Measurements from ENCODE around the gene NME7.

NME7 gene

GRCh38 chr1:169109561-169110134 lies 257.9 kb downstream of the NME7 start:
- ATAC-seq (no peak), DNase-seq (no peak)
- peak overlapping the region; percentile 14 to 20 for H3K4me3 Mint-ChIP-seq
- H3K9me3 Mint-ChIP-seq: no peaks in the 10 kb centered on the region
- H3K4me1 Mint-ChIP-seq: peaks cover 58% of the 10 kb centered on the region
- H3K27ac Mint-ChIP-seq: peak overlapping the region in 1 of 2 donors; percentile 58
- peaks cover 20% of the 10 kb centered on the region for H3K27me3 Mint-ChIP-seq

GRCh38 chr1:169108863-169109560 lies 258.6 kb downstream of the NME7 start:
- DNase-seq (no peak), ATAC-seq (no peak)
- Mint-ChIP-seq H3K9me3 (no peaks in the 10 kb centered on the region), H3K27me3 (peaks cover 20% of the 10 kb centered on the region), H3K4me1 (peaks cover 60% of the 10 kb centered on the region), H3K4me3 (no peak overlapping the region), H3K27ac (peak overlapping the region in 1 of 2 donors; percentile 58)

GRCh38 chr1:169108223-169108622 lies 259.4 kb downstream of the NME7 start:
- H3K4me1 Mint-ChIP-seq: peaks cover 60% of the 10 kb centered on the region
- H3K27ac Mint-ChIP-seq: no peak overlapping the region

GRCh38 chr1:169107603-169108208 lies 259.9 kb downstream of the NME7 start:
- Mint-ChIP-seq H3K27ac (no peak overlapping the region), H3K27me3 (peaks cover 20% of the 10 kb centered on the region), H3K4me3 (peak overlapping the region; percentile 88 to 94), H3K4me1 (peaks cover 60% of the 10 kb centered on the region), H3K9me3 (no peaks in the 10 kb centered on the region)
- no peak for ATAC-seq
- peak in 1 of 2 donors; percentile 21 for DNase-seq

More at GRCh38 chr1:169108223-169108622, 259.4 kb downstream of the NME7 start:
- ATAC-seq (no peak), DNase-seq (no peak)
- Mint-ChIP-seq H3K9me3 (no peaks in the 10 kb centered on the region), H3K27me3 (peaks cover 20% of the 10 kb centered on the region), H3K4me3 (peak overlapping the region; percentile 88 to 94)

GRCh38 chr1:169106921-169107602 lies 260.5 kb downstream of the NME7 start:
- ATAC-seq (peak; percentile 18), DNase-seq (peak in 1 of 2 donors; percentile 28)
- Mint-ChIP-seq H3K27ac (no peak overlapping the region), H3K27me3 (peaks cover 20% of the 10 kb centered on the region), H3K4me1 (peaks cover 60% of the 10 kb centered on the region), H3K4me3 (peak overlapping the region; percentile 88 to 94), H3K9me3 (no peaks in the 10 kb centered on the region)

GRCh38 chr1:169106095-169106920 lies 261.3 kb downstream of the NME7 start, which contains the start of gene ATP1B1:
TSS of gene ATP1B1 (plus strand) at chr1:169106690. CDS start at chr1:169106830, 140 bp downstream.
- H3K9me3 Mint-ChIP-seq: no peaks in the 10 kb centered on the region
- H3K4me1 Mint-ChIP-seq: peaks cover 60% of the 10 kb centered on the region
- H3K27ac Mint-ChIP-seq: peak within 1 kb of the TSS; percentile 58 to 85
- H3K4me3 Mint-ChIP-seq: peak within 1 kb of the TSS; percentile 88 to 94
- ATAC-seq (peak; percentile 91), DNase-seq (peak; percentile 80 to 88)
- peaks cover 20% of the 10 kb centered on the region for H3K27me3 Mint-ChIP-seq

- peak overlapping the region; percentile 88 to 94 for H3K4me3 Mint-ChIP-seq
- ATAC-seq (peak; percentile 10), DNase-seq (no peak)
- peaks cover 19% of the 10 kb centered on the region for H3K27me3 Mint-ChIP-seq
- H3K4me1 Mint-ChIP-seq: peaks cover 52% of the 10 kb centered on the region
- H3K9me3 Mint-ChIP-seq: no peaks in the 10 kb centered on the region
- peak overlapping the region in 1 of 2 donors; percentile 58 for H3K27ac Mint-ChIP-seq
Observed at GRCh38 chr1:169105434-169106094, 262.0 kb downstream of the NME7 start.

GRCh38 chr1:169105087-169105433 lies 262.5 kb downstream of the NME7 start:
- peak overlapping the region; percentile 79 to 94 for H3K4me3 Mint-ChIP-seq
- H3K9me3 Mint-ChIP-seq: no peaks in the 10 kb centered on the region
- H3K27ac Mint-ChIP-seq: no peak overlapping the region
- DNase-seq: no peak
- peaks cover 47% of the 10 kb centered on the region for H3K4me1 Mint-ChIP-seq
- H3K27me3 Mint-ChIP-seq: peaks cover 14% of the 10 kb centered on the region
- no peak for ATAC-seq

- Mint-ChIP-seq H3K4me1 (peaks cover 31% of the 10 kb centered on the region), H3K27ac (no peak overlapping the region), H3K9me3 (no peaks in the 10 kb centered on the region), H3K4me3 (no peak overlapping the region), H3K27me3 (peaks cover 7% of the 10 kb centered on the region)
- ATAC-seq: no peak
- no peak for DNase-seq
Observed at GRCh38 chr1:169103480-169103893, 264.1 kb downstream of the NME7 start.

- Mint-ChIP-seq H3K27me3 (peaks cover 7% of the 10 kb centered on the region), H3K4me1 (peaks cover 27% of the 10 kb centered on the region), H3K9me3 (no peaks in the 10 kb centered on the region), H3K27ac (no peak overlapping the region), H3K4me3 (no peak overlapping the region)
- ATAC-seq: no peak
- no peak for DNase-seq
Observed at GRCh38 chr1:169103002-169103401, 264.6 kb downstream of the NME7 start.

GRCh38 chr1:169102567-169102966 lies 265.0 kb downstream of the NME7 start:
- H3K27ac Mint-ChIP-seq: no peak overlapping the region
- peaks cover 22% of the 10 kb centered on the region for H3K4me1 Mint-ChIP-seq
- peaks cover 7% of the 10 kb centered on the region for H3K27me3 Mint-ChIP-seq
- H3K4me3 Mint-ChIP-seq: no peak overlapping the region
- no peak for DNase-seq
- H3K9me3 Mint-ChIP-seq: no peaks in the 10 kb centered on the region
- ATAC-seq: no peak

- Mint-ChIP-seq H3K9me3 (no peaks in the 10 kb centered on the region), H3K27ac (no peak overlapping the region), H3K4me1 (peaks cover 11% of the 10 kb centered on the region), H3K27me3 (no peaks in the 10 kb centered on the region), H3K4me3 (no peak overlapping the region)
- no peak for DNase-seq
- no peak for ATAC-seq
Observed at GRCh38 chr1:169100651-169101088, 266.9 kb downstream of the NME7 start.

GRCh38 chr1:169100208-169100607 lies 267.4 kb downstream of the NME7 start:
- Mint-ChIP-seq H3K4me1 (peaks cover 7% of the 10 kb centered on the region), H3K4me3 (no peak overlapping the region), H3K27me3 (no peaks in the 10 kb centered on the region), H3K9me3 (no peaks in the 10 kb centered on the region), H3K27ac (no peak overlapping the region)
- ATAC-seq (no peak), DNase-seq (no peak)

GRCh38 chr1:169099561-169099960 lies 268.0 kb downstream of the NME7 start:
- H3K9me3 Mint-ChIP-seq: no peaks in the 10 kb centered on the region
- H3K4me1 Mint-ChIP-seq: peaks cover under 1% of the 10 kb centered on the region
- no peaks in the 10 kb centered on the region for H3K27me3 Mint-ChIP-seq
- H3K4me3 Mint-ChIP-seq: no peak overlapping the region
- no peak overlapping the region for H3K27ac Mint-ChIP-seq
- DNase-seq (no peak), ATAC-seq (no peak)
